ENCODE data around the gene CD300LB. TPM values are rescaled to one million over a fixed set of nuclear protein-coding genes. Genes with fewer than 3 reads are reported as not detected.

The CD300LB gene
- total RNA-seq, 1 donor from 2014 or later, result not detected

- Mint-ChIP-seq H3K4me1 (ENCODE audit: unreplicated experiment) (no peaks in the 10 kb centered on the region), H3K27ac (ENCODE audit: unreplicated experiment) (no peak overlapping the region), H3K9me3 (ENCODE audit: unreplicated experiment) (no peaks in the 10 kb centered on the region), H3K4me3 (ENCODE audit: unreplicated experiment) (no peak overlapping the region), H3K27me3 (ENCODE audit: unreplicated experiment) (peaks cover 11% of the 10 kb centered on the region), H3K36me3 (ENCODE audit: unreplicated experiment) (no peaks in the 10 kb centered on the region)
- TF ChIP-seq, protein P1, sequence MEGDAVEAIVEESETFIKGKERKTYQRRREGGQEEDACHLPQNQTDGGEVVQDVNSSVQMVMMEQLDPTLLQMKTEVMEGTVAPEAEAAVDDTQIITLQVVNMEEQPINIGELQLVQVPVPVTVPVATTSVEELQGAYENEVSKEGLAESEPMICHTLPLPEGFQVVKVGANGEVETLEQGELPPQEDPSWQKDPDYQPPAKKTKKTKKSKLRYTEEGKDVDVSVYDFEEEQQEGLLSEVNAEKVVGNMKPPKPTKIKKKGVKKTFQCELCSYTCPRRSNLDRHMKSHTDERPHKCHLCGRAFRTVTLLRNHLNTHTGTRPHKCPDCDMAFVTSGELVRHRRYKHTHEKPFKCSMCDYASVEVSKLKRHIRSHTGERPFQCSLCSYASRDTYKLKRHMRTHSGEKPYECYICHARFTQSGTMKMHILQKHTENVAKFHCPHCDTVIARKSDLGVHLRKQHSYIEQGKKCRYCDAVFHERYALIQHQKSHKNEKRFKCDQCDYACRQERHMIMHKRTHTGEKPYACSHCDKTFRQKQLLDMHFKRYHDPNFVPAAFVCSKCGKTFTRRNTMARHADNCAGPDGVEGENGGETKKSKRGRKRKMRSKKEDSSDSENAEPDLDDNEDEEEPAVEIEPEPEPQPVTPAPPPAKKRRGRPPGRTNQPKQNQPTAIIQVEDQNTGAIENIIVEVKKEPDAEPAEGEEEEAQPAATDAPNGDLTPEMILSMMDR (IDR thresholded peaks at IDR 0.05), result no peak
- no peak for DNase-seq (ENCODE audit: extremely low spot score, unreplicated experiment)
Measured at GRCh38 chr17:74550602-74551001, 19.3 kb upstream of the CD300LB start.

GRCh38 chr17:74549343-74549742 lies 18.1 kb upstream of the CD300LB start:
- Mint-ChIP-seq H3K4me1 (ENCODE audit: unreplicated experiment) (no peaks in the 10 kb centered on the region), H3K36me3 (ENCODE audit: unreplicated experiment) (no peaks in the 10 kb centered on the region), H3K27ac (ENCODE audit: unreplicated experiment) (no peak overlapping the region), H3K9me3 (ENCODE audit: unreplicated experiment) (no peaks in the 10 kb centered on the region), H3K27me3 (ENCODE audit: unreplicated experiment) (peaks cover 10% of the 10 kb centered on the region), H3K4me3 (ENCODE audit: unreplicated experiment) (no peak overlapping the region)
- no peak for DNase-seq (ENCODE audit: extremely low spot score, unreplicated experiment)
- TF ChIP-seq, protein P1 (IDR thresholded peaks at IDR 0.05), result no peak

- no peak for DNase-seq (ENCODE audit: extremely low spot score, unreplicated experiment)
- Mint-ChIP-seq H3K4me1 (ENCODE audit: unreplicated experiment) (no peaks in the 10 kb centered on the region), H3K36me3 (ENCODE audit: unreplicated experiment) (no peaks in the 10 kb centered on the region), H3K27ac (ENCODE audit: unreplicated experiment) (no peak overlapping the region), H3K9me3 (ENCODE audit: unreplicated experiment) (no peaks in the 10 kb centered on the region), H3K4me3 (ENCODE audit: unreplicated experiment) (no peak overlapping the region), H3K27me3 (ENCODE audit: unreplicated experiment) (peaks cover 4% of the 10 kb centered on the region)
- TF ChIP-seq, protein P1 (IDR thresholded peaks at IDR 0.05), result no peak
Measured at GRCh38 chr17:74547736-74548135, 16.5 kb upstream of the CD300LB start.

DNA sequence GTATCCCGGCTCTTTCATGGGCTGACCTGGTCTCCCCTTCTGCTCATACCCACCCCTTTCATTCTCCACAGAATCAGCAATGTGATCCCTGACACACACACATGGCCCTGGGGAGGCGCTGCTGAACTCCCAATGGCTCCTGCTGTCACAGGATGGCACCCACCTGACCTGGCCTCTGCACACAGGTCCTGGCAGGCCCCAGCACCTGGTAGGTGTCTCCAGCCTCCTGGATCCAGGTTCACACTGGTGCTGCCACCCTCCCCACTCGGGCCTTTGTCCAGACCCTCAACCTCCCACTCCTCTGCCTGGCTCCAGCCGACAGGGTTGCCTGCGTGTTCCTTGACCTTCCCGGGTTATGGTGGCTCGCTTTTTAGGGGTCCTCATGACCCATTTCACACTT lies 16.0 kb upstream of the CD300LB start:
- no peak overlapping the region for H3K27ac Mint-ChIP-seq (ENCODE audit: unreplicated experiment)
- TF ChIP-seq, protein P1 (IDR thresholded peaks at IDR 0.05), result no peak
- no peaks in the 10 kb centered on the region for H3K9me3 Mint-ChIP-seq (ENCODE audit: unreplicated experiment)
- H3K4me3 Mint-ChIP-seq (ENCODE audit: unreplicated experiment), result no peak overlapping the region
- no peak for DNase-seq (ENCODE audit: extremely low spot score, unreplicated experiment)
- no peaks in the 10 kb centered on the region for H3K4me1 Mint-ChIP-seq (ENCODE audit: unreplicated experiment)
- H3K27me3 Mint-ChIP-seq (ENCODE audit: unreplicated experiment), result peaks cover 2% of the 10 kb centered on the region
- no peaks in the 10 kb centered on the region for H3K36me3 Mint-ChIP-seq (ENCODE audit: unreplicated experiment)

DNA sequence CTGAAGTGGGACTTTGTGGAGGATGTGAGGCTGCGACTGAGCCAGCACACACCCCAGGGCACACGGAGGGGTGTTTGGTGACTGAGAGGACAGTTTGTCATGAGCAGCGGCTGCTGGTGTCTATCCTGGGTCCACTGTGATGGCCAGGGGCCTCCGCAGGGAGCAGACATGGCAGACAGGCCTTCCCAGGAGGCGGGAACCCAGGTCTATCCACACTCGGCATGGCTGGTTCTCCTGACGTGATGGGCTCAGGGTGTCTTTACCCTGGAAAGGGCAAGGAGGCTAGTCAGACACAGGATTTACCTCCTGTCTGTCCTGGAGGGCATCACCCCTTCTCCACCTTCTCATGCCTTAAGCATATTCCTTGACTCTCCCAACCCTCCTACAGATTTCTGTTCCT lies 15.3 kb upstream of the CD300LB start:
- TF ChIP-seq, protein P1 (IDR thresholded peaks at IDR 0.05), result no peak
- H3K27ac Mint-ChIP-seq (ENCODE audit: unreplicated experiment), result no peak overlapping the region
- H3K9me3 Mint-ChIP-seq (ENCODE audit: unreplicated experiment), result no peaks in the 10 kb centered on the region
- H3K4me3 Mint-ChIP-seq (ENCODE audit: unreplicated experiment), result no peak overlapping the region
- H3K4me1 Mint-ChIP-seq (ENCODE audit: unreplicated experiment), result no peaks in the 10 kb centered on the region
- H3K36me3 Mint-ChIP-seq (ENCODE audit: unreplicated experiment), result no peaks in the 10 kb centered on the region
- peaks cover 3% of the 10 kb centered on the region for H3K27me3 Mint-ChIP-seq (ENCODE audit: unreplicated experiment)
- DNase-seq (ENCODE audit: extremely low spot score, unreplicated experiment), result no peak

Data from osteocyte (in vitro differentiated cells).